MM.1S (cell line): ENCODE data around the gene SNN.

Experiments
- DNase-seq: peaks from one replicate; pipeline ENCODE4 v3.0.0-alpha.2; 2015
- H2AFZ ChIP-seq: fragments of 300-600 bp; sonication (generic); 2 replicates; pipeline ENCODE4 v1.6.0; 2016; ENCODE audit warnings: antibody characterized with exemption, low read length
- H3F3A ChIP-seq: fragments of 300-600 bp; sonication (generic); 2 replicates; pipeline ENCODE4 v1.6.1; 2016; ENCODE audit warnings: mild to moderate bottlenecking, antibody characterized with exemption, low read length, moderate library complexity, mixed read lengths; ENCODE audit not compliant: insufficient read depth
- H3K27ac ChIP-seq: fragments of 300-600 bp; sonication (generic); 2 replicates; pipeline ENCODE4 v1.5.1; 2016; ENCODE audit warnings: mild to moderate bottlenecking, low read length
- H3K27me3 ChIP-seq: fragments of 300-600 bp; sonication (generic); replicated peaks from 2 replicates; pipeline ENCODE4 v1.6.0; 2016; ENCODE audit warnings: low read length; ENCODE audit not compliant: insufficient read depth
- H3K36me3 ChIP-seq: fragments of 300-600 bp; sonication (generic); replicated peaks from 2 replicates; pipeline ENCODE4 v1.6.1; 2016; ENCODE audit warnings: mild to moderate bottlenecking, low read length, mixed read lengths; ENCODE audit not compliant: insufficient read depth
- H3K4me1 ChIP-seq: fragments of 300-600 bp; sonication (generic); 2 replicates; pipeline ENCODE4 v1.6.1; 2016; ENCODE audit warnings: low read length, mixed read lengths
- H3K4me2 ChIP-seq: fragments of 300-600 bp; sonication (generic); 2 replicates; pipeline ENCODE4 v1.6.0; 2016; ENCODE audit warnings: low read depth, low read length
- H3K4me3 ChIP-seq: fragments of 300-600 bp; sonication (generic); 2 replicates; pipeline ENCODE4 v1.5.1; 2016; ENCODE audit warnings: low read length, mixed read lengths
- H3K79me2 ChIP-seq: fragments of 300-600 bp; sonication (generic); 2 replicates; pipeline ENCODE4 v1.6.1; 2016; ENCODE audit warnings: mixed run types, low read length, mixed read lengths
- H3K9ac ChIP-seq: fragments of 300-600 bp; sonication (generic); 2 replicates; pipeline ENCODE4 v1.6.1; 2016; ENCODE audit warnings: low read length, mixed read lengths
- H3K9me2 ChIP-seq: fragments of 300-600 bp; sonication (generic); replicated peaks from 2 replicates; pipeline ENCODE4 v1.6.1; 2016; ENCODE audit warnings: mild to moderate bottlenecking, low read length, mixed read lengths; ENCODE audit not compliant: insufficient read depth
- H3K9me3 ChIP-seq: fragments of 300-600 bp; sonication (generic); replicated peaks from 2 replicates; pipeline ENCODE4 v1.6.1; 2016; ENCODE audit warnings: mild to moderate bottlenecking, low read length, mixed read lengths; ENCODE audit not compliant: insufficient read depth
- H4K20me1 ChIP-seq: fragments of 300-600 bp; sonication (generic); 2 replicates; pipeline ENCODE4 v1.6.1; 2016; ENCODE audit warnings: mild to moderate bottlenecking, low read length, moderate library complexity, mixed read lengths; ENCODE audit not compliant: insufficient read depth
- CTCF ChIP-seq: fragments of 300-600 bp; sonication (generic); IDR thresholded peaks from 2 replicates; pipeline ENCODE4 v1.5.1; 2016; ENCODE audit warnings: antibody characterized with exemption, low read length, mixed read lengths
- EZH2 ChIP-seq: fragments of 300-600 bp; sonication (generic); optimal IDR thresholded peaks from 2 replicates; pipeline ENCODE3; 2017; ENCODE audit warnings: low read depth, mild to moderate bottlenecking, antibody characterized with exemption, low read length, mixed read lengths
- EZH2phosphoT487 ChIP-seq: fragments of 300-600 bp; sonication (generic); IDR thresholded peaks from 2 replicates; pipeline ENCODE4 v1.6.1; 2018; ENCODE audit warnings: antibody characterized with exemption, low read length

Gene SNN

DNA sequence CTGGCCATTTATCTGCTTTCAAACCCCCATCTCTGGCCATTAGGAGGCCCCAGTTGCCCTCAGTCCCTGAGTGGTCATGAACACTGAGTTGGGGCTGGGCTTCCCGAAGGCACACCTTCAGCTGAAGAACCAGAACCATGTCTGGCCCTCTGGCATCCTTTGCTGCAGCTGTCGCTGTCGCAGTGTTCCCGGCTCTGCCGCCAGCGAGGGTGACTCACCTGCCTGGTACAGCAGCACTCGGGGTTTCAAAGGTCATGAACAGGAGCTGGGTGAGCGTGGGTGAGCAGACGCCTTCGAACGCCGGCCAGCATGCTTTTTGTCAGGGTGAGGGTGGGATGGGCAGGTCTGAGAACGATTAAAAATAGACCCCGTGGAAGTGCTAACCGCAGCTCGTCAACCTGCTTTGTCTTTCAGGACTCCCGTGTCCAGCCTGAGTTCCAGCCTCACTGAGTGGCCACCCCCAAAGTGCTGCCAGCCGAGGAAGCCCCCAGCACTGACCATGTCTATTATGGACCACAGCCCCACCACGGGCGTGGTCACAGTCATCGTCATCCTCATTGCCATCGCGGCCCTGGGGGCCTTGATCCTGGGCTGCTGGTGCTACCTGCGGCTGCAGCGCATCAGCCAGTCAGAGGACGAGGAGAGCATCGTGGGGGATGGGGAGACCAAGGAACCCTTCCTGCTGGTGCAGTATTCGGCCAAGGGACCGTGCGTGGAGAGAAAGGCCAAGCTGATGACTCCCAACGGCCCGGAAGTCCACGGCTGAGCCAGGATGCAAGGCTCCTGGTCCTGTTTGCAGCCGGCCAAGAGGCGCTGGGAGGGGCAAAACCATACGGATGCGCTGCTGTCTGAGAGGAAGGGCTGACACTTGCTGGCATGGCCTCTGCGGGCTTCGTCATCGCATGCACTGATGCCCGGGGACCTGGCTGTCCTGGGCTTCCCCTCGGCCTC lies 7.6 kb downstream of the SNN start:
- H3K27me3 ChIP-seq = no peaks in the 10 kb centered on the region
- H4K20me1 ChIP-seq = peaks cover 42% of the 10 kb centered on the region
- H3K9me2 ChIP-seq = no peaks in the 10 kb centered on the region
- H3K27ac ChIP-seq = peak overlapping the region; percentile 92; the same call in 1 of the 2 replicates
- peaks cover 12% of the 10 kb centered on the region for H3K36me3 ChIP-seq
- H3K4me2 ChIP-seq = 0 out of 2 replicates have a peak overlapping the region, but pooled peaks have one; percentile 16
- H3K79me2 ChIP-seq = peaks cover 90% of the 10 kb centered on the region
- peak; percentile 62 for DNase-seq
- peaks cover 76% of the 10 kb centered on the region for H3F3A ChIP-seq
- H3K4me3 ChIP-seq = no peak overlapping the region
- no peaks in the 10 kb centered on the region for H3K9me3 ChIP-seq
- TF ChIP-seq EZH2phosphoT487 = no peak
- no peak for TF ChIP-seq CTCF
- no peak for TF ChIP-seq EZH2
- no peak overlapping the region for H3K9ac ChIP-seq
- peaks cover 80% of the 10 kb centered on the region for H3K4me1 ChIP-seq
- H2AFZ ChIP-seq = no peak overlapping the region

DNA sequence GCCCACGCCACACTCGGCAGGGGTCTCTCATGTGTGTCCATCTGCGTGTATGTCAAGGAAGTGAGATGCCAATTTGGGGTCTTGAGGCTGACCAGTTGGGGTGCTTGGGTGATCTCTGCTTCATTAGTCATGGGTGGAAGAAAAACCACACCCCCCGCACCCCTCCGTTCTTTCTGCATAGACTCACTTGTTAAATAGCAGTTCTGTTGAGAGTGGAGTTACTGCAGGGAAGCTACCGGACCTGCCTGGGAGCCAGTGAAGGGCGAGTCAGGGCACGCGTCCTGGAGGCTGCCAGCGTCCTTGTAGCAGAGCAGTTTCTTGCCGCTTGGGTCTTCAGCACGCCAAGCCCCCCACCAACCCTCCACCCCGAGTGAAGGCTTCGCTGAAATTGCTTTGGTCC lies 8.5 kb downstream of the SNN start:
- H3K9ac ChIP-seq = no peak overlapping the region
- no peaks in the 10 kb centered on the region for H3K9me3 ChIP-seq
- H3K79me2 ChIP-seq = peaks cover 90% of the 10 kb centered on the region
- peaks cover 80% of the 10 kb centered on the region for H3K4me1 ChIP-seq
- no peak for TF ChIP-seq EZH2phosphoT487
- no peak for TF ChIP-seq CTCF
- TF ChIP-seq EZH2 = no peak
- no peaks in the 10 kb centered on the region for H3K27me3 ChIP-seq
- H3K4me3 ChIP-seq = no peak overlapping the region
- H3K9me2 ChIP-seq = no peaks in the 10 kb centered on the region
- no peak for DNase-seq
- no peak overlapping the region for H2AFZ ChIP-seq
- H3K4me2 ChIP-seq = no peak overlapping the region
- H3F3A ChIP-seq = peaks cover 83% of the 10 kb centered on the region
- H3K27ac ChIP-seq = peak overlapping the region; percentile 92; the same call in 1 of the 2 replicates
- H3K36me3 ChIP-seq = peaks cover 15% of the 10 kb centered on the region
- peaks cover 48% of the 10 kb centered on the region for H4K20me1 ChIP-seq

GRCh38 chr16:11677451-11677951 lies 9.2 kb downstream of the SNN start:
- no peak overlapping the region for H2AFZ ChIP-seq

More at GRCh38 chr16:11677451-11677951, 9.2 kb downstream of the SNN start:
- Histone ChIP-seq H3K27me3 (no peaks in the 10 kb centered on the region), H3K79me2 (peaks cover 90% of the 10 kb centered on the region), H3K27ac (peak overlapping the region; percentile 92), H3K4me3 (no peak overlapping the region), H3F3A (peaks cover 90% of the 10 kb centered on the region), H3K9ac (peak overlapping the region; percentile 4; the same call in 1 of the 2 replicates), H3K4me2 (no peak overlapping the region), H3K36me3 (peaks cover 15% of the 10 kb centered on the region), H4K20me1 (peaks cover 48% of the 10 kb centered on the region), H3K9me3 (no peaks in the 10 kb centered on the region), H3K9me2 (no peaks in the 10 kb centered on the region), H3K4me1 (peaks cover 80% of the 10 kb centered on the region)
- DNase-seq = peak; percentile 13
- TF ChIP-seq EZH2phosphoT487 = no peak
